Activated CD8-positive, alpha-beta memory T cell treated with anti-CD3 and anti-CD28 coated beads, Interleukin-2, amount 50 U/mL, for 1 hour (primary cell): ENCODE results near the gene ANXA10.
"Not testable (repeated sequence)": the region's sequence is repeated elsewhere in the genome, so short reads cannot be mapped to it uniquely, and the experiment has no call there.

Experiments used
- DNase-seq: peaks from one replicate; pipeline ENCODE4 v3.0.0-alpha.2; 2020; ENCODE audit errors: extremely low read depth

ANXA10 gene

DNA sequence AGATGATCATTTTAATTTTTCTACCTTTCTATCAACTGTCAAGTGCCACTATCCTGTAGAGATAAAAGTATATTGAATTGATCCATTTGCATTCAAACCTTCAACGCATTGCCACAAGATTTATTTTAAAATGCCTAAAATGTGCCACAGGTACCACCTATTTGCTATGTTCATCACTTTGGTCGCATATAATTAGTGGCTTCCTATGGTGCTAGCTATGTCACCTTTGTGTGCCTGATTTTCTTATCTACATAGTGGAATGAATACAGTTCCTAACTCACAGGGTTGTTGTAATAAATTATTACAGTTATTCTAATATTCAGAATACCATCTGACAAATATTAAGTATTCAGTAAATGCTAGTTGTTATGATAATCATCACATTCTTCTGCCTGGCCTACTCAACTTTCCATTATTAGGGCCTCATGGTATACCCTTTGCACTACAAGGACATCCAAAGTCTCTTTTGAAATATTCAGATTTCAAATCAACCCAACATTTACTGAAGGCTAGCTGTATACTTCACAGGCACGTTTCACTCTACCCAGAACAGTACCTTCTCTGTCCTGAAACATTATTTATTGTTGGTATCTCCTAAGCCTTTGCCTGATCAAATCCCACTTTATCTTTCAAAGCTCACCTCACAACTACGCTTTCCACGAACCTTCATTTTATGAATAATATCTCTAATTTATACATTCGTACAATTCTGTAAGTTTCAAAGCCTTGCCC lies 62.4 kb downstream of the ANXA10 start:
- DNase-seq, result no peak

DNA sequence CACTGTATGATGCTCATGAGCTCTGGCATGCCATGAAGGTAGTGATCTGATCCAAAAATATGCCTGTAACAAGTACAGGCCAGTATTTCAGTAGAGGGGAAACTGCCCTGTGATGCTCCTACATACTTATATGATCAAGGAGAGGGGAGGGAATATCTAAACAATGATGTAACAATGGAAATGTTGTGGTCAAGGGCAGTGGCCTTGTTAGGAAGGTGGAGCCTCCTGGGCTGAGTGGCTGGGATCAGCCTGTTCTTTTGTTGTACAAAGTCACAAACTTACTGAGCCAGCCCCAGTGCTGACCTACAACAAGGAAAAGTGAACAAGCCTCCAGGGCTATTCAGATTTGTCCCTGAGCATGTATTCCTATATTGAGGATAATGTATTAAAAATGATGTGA lies 70.3 kb downstream of the ANXA10 start:
- DNase-seq, result no peak

DNA sequence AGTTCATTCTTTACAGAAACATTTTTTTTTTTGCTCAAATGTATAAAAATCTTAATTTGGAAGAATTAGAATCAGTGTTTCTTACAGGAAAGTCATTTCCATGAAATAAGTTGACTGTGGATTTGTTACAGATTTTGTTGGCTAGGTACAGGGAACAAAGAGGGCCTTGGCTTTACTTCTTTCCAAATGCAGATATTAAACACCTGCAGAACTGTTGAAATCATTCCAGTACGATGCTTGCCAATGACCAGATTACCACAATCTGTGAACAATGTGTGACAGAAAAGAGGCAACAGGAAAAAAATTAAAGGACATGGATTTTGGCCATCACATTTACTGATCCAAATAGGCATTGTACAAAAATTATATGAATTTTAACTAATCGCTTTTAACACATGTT lies 70.8 kb downstream of the ANXA10 start:
- DNase-seq, result no peak

DNA sequence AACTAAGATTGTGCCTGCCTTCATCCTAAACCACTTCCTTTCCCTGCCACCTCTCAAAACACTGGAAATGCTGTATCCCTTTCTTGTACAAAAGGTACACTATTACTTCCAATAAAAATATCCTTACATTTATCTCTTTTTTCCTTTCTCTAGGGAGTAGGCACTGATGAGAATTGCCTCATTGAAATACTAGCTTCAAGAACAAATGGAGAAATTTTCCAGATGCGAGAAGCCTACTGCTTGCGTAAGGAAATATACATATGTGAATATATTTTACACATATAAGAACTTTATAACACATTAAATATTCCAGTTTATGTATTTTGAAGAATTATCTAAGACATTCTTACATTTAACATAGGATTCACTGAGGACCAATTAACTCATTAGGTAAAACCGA lies 71.7 kb downstream of the ANXA10 start:
- DNase-seq, result no peak

DNA sequence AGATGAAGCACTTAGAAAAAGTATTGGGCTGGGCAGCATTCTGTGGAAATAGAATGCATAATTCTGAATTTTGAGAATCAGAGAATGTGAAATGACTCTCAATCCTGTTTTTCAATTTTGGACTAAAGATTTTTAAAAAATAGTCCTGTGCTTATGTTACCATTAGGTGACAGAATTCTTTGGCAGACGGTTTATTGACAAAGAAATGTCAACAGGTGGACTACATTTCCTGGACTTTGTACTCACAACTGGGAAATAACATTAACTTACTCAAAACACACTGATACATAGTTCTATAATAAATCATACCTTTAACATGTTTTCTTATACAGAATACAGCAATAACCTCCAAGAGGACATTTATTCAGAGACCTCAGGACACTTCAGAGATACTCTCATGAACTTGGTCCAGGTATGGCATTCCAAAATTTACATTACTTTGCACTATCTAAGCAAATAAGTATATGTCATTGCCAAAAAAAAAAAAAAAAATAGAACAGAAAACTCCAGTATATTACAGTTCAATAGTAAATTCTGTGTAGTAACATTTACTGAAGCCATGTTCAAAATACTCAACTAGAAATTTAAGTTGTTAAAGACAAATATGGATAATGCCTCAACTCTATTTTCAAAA lies 72.7 kb downstream of the ANXA10 start:
- DNase-seq, result no peak

DNA sequence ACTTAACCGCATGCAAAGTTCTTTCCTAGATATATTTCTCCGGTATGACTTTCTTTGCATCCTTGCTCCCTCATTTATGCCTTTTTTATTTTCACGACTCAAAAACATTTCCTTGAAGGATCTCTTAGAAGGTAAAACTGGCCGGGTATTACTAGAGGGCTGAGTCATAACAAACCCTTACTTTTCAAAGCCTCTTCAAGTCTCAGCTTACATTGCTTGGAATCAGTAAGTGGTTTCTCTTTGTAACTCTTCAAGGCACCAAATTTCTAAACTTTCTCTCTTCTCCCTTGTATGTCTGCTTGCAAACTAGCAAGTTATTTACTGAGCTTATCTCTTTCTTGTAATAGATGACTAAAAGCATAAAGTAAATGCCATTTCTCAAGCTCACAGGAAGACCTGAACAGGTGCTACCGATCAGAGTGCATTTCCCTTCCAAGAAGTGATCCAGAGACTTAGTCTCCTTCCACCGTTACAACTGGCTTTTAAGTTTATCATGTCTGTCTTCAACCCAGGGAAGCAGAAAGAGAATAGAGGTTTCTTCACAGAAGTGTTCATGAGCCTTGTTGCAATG lies 75.5 kb downstream of the ANXA10 start:
- DNase-seq, result no peak

DNA sequence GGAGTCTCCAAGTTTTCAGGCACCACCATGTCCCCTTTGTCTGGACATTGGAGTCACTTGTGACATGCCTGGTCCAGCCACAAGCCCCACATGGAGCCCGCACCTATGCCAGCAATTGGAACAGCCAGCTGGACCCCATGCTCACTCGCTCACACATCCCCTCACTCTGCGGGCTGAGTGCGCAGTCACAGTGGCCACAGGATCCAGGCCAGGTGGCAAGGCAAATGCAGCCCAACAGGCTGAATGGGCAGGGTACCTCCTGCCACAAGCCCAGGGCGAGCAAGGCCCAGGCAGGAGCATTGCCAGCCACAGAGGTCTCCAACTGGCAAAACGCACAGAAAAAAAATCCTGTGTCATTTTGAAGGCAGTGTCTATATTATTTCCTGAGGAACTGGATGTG lies 82.0 kb downstream of the ANXA10 start:
- DNase-seq, result no peak

DNA sequence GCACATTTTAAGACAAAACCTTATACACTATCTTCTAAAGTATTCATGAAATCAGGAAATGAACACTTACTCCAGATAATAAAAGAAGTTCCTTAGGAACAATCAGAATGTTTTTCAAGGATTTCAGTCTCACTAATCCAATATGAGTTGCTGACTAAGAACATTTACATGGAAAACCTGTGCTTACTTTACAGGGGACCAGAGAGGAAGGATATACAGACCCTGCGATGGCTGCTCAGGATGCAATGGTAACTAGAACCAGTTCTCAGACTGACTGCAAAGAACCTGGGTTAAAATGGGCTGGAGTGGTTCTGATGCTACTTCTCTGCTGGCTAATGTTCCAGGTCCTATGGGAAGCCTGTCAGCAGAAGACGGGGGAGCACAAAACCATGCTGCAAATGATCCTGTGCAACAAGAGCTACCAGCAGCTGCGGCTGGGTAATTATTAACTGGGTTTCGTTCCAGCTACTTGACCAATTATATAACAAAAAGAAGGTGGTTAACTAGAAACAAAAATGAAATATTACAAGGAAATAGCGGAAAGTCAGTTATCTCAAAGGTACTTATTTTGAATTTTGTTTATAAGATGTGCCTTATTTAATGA lies 85.3 kb downstream of the ANXA10 start:
- DNase-seq, result no peak

DNA sequence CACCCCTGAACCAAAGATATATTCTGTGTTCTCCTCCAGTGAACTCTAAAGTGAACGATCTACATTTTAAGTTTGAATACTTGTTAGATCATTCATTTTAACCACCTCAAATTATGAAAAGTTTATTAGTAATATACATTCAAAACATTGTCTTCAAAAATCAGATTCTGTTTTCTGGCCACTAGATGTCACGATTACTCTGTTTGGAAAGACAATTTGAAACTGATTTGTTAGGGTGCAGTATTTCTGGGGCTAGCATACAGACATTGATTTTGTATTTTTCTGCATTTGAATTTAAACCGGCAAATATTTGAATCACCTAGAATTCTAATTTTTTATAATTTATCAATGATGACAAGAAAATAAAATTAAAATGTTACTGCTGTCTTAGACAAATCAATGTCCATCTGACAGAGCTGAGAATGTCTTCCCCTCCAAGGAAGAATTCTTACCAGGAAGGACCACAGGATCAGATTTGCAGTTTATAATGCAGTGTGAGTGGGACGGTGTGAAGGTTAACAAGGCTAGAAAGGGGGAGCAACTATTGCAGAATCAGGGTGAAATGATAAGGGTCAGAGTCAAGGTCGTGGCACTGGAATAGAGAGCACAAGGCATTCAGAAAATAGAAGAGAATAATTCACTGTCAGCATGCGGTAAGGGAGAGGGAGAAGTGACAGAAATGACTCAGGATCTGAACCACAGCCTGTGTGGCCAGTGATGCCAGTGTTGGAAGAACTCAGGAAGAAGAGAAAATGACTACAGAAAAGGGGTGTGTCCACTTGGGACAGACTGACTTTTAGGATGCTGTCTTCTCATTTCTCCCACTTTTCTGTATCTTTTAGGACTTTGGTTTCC lies 91.6 kb downstream of the ANXA10 start:
- no peak for DNase-seq

DNA sequence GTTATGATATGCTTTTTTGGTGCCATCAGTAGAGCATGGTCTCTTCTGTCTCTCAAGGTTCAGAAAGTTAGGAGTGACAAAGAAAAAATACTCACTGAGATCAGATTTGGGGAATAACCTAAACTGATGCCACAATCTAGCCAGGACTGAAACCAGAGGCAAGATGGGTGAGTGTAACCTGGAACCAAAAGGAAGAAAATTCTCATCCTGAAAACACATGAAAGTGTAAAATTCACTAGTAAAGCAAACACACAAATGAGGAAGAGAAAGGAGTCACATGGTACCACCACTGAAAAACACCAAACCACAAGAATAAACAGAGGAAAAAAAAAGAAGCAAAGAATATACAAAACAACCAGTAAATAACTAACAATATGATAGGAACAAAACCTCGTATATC lies 96.4 kb downstream of the ANXA10 start:
- DNase-seq, result no peak

DNA sequence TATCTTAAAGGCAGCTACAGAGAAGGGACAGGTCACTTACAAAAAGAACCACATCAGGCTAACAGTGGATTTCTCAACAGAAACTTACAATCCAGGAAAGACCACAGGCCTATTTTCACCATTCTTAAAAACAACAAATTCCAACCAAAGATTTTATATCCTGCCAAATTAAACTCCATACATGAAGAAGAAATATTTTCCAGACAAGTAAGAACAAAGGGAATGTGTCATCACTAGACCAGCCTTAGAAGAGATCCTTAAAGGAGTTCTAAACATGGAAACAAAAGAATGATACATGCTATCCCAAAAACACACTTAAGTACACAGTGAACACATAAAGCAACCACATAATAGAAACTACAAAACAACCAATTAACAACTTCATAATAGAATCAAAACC lies 105.6 kb downstream of the ANXA10 start:
- DNase-seq, result no peak

DNA sequence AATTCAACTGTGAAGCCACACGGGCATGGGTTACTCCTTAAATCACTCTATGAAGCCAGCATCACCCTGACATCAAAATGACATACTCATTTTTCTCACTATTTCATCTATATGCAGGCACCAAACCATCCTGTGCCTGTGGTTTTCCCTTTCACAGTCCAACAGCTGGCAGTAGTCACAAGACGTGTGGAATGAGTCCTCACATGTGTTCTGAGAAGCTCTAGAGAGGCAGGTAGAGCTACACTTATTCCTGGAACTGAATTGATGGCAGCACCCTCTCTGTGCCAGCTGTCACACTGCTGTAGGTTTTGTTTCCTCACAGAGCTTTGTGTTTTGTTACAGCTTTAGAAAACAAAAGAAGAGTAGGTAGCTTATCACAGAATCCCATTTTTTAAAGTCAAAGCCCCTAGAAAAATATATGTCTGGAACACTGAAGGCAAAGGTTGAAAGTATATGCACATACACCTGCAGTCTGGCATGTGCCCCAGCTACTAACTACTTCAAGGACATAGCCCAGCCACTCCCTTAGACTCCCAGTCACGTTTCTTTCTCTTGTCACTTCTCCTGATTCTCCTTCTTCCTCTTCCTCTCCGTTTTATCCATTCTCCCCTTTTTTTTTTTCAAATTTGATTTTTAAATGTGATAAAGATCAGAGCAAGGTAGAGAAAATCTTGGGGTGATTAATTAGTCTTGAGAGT lies 107.1 kb downstream of the ANXA10 start:
- no peak for DNase-seq

DNA sequence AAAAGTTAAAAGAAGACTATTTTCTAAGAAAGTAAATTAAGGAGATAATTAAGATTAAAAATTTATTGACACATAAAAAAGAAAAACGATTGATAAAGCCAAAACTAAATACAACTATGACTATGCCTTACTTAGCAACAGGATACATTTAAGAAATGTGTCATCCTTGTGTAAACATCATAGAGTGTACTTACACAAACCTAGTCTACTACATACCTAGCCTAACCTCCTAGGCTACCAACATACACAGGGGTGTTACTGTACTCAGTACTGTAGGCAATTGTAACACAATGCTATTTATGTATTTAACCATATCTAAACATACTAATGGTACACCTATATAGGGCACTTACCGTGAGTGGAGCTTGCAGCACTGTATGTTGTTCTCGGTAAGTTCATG lies 108.3 kb downstream of the ANXA10 start:
- no peak for DNase-seq

DNA sequence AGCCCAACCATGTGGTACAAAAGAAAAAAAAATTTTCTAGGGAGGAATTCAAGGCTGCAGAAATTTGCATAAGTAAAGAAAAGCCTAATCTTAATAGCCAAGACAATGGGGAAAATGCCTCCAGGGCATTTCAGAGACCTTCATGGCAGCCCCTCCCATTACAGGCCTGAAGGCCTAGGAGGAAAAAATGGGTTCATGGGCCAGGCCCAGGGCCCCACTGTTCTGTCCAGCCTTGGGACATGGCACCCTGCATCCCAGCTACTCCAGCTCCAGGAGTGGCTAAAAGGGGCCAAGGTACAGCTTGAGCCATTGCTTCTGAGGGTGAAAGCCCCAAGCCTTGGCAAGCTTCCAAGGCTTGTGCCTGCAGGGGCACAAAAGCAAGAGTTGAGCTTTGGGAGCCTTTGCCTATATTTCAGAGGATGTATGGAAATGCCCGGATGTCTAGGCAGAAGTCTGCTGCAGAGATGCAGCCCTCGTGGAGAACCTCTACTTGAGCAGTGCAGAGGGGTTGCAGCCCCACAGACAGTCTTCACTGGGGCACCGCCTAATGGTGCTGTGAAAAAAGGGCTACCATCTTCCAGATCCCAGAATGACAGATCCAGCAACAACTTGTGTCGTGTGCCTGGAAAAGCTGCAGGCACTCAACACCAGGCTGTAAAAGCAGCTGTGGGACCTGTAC lies 111.0 kb downstream of the ANXA10 start:
- DNase-seq, result no peak

DNA sequence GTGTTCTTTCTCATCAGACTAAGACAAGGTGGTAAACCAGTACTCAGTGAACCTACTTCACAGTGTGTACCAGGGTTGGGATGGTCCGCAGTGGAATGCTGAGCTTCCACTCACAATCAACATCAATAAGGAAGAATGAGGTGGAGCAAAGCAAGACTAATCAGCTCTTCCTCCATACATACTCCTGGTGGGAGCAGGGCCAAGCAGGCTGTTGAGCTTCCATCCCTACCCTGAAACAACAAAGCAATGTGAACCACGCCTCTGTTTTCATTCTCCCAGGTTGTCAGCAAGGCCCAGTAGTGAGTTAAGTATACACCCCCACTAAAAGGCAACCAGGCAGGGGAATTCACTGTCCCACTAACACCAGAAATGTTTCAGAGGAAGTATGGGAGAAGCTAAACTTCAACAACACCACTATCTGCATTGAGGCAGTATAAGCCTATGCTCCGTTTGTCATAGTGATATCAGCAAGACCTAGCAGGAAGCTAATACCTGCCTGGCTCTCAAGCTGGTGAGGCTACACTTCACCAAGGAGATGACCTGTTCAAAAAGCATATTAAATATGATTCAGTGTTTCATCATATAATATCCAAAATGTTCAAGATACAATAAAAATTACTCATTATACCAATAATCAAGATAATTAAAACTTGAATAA lies 116.7 kb downstream of the ANXA10 start:
- no peak for DNase-seq

DNA sequence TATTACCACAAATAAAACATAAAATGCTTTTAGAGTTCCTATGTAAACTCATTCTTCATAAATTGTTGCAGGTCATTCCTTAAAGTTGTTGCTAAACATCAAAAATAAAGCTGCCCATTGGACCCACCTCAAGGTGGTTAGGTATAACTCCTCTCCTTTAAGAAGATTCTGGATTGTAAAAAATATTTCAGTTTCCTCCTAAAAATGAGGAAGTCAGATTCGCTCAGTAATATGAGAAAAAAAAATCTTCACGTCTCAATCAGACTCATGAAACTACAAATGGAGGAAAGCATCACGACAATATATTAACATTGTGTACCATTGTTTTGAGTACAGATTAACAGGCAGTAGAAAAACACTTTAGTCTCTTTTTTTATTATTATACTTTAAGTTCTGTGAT lies 120.3 kb downstream of the ANXA10 start:
- DNase-seq, result no peak

DNA sequence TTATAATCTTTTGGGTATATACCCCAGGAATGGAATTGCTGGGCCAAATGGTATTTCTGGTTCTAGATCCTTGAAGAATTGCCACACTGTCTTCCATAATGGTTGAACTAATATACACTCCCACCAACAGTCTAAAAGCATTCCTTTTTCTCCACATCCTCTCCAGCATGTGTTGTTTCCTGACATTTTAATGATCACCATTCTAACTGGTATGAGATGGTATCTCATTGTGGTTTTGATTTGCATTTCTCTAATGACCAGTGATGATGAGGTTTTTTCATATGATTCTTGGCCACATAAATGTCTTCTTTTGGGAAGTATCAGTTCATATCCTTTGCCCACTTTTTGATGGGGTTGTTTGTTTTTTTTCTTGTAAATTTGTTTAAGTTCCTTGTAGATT lies 121.2 kb downstream of the ANXA10 start:
- DNase-seq, result not testable (repeated sequence)

DNA sequence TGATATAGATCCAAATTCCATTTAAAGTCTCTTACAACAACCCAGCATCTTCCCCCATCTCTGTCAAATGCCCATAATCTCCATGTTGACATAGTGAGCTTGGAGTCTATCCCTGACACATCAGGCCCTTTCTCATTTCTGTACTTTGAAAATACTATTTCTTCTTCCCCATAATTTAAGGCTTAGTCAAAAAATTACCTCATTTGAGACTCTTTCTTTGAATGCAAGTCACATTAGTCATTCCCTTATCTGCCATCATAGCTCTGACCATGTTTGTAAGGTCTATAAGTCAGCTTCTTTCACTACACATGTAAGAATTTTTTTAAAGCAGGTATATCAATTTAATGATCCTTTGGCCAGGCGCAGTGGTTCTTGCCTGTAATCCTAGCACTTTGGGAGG lies 126.3 kb downstream of the ANXA10 start:
- DNase-seq, result no peak

DNA sequence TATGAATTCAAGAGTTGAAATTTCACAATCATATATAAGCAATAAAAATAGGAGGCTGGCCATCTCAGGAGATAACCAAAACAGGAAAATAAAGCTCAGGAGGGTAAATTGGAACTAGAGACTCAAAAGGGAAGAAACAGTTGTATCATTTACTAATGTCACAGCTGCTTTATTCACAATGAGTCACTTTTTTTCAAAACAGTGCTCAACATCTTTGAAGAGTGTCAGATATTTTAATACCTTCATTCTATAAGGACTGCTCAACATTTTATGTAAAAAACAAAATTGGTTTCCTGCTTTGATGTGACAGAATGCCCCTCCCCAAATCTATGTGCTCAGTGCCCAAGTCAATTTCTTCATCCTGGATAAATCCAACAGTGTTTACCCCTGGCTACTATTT lies 128.6 kb downstream of the ANXA10 start:
- DNase-seq, result no peak

DNA sequence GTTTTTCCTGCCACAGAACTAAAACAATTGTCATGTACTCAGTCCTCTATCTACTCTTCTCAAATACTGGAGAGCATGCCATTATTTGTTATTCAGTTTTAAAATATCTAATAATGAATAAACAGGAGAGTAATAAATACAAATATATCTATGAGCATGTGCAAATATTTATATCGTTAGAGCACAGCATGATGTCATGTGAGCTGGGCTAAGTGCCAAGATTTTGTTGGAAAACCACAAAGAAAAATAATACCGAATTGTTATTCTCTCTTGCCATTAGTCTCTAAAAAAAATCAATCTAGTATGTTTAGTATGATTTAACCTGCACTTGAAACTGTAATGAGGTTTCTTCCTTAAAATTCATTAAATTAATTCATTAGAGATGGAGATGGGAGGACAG lies 129.0 kb downstream of the ANXA10 start:
- no peak for DNase-seq
